ENCODE measurements around the gene ACACA. TPM values are rescaled to one million over a fixed set of nuclear protein-coding genes. Genes with fewer than 3 reads are reported as not detected.
A peak's percentile ranks its signal among the peaks of the same experiment; 100 is the strongest.

Gene ACACA
- total and polyA plus RNA-seq, 2 donors (not counting 3 experiments of a cell fraction or from before 2014, with no cell fraction given), result 55.3 to 124 TPM

- CTCF ChIA-PET, result interaction anchor here (0.7 to 2.1 kb wide), 4 partner anchors 8 to 77 kb away, joined by 3 to 8 read pairs (median 5); no protein-coding TSS in a partner anchor
Observed at GRCh38 chr17:37450112-37450511, 43.5 kb upstream of the ACACA start.

More at GRCh38 chr17:37450112-37450511, 43.5 kb upstream of the ACACA start:
- DNase-seq (ENCODE audit: low read depth, low spot score), result peak; percentile 17
- BruUV-seq (replicated peaks), result no TSS peak
- Histone ChIP-seq H3K4me2 (ENCODE audit: insufficient read depth, low read length) (no peak overlapping the region), H3K27me3 (ENCODE audit: control insufficient read depth in 2 of 2, insufficient read depth in 2 of 2, low read length in 2 of 2) (no peaks in the 10 kb centered on the region), H3K79me2 (ENCODE audit: control insufficient read depth, insufficient read depth, low read length) (no peaks in the 10 kb centered on the region), H3K4me1 (ENCODE audit: control insufficient read depth, extremely low read depth, insufficient read depth, low read length) (peaks cover 7% of the 10 kb centered on the region), H2AFZ (ENCODE audit: low read depth, low read length) (no peak overlapping the region), H3K9ac (replicated peaks; ENCODE audit: extremely low read depth, insufficient read depth, low read length) (no peak overlapping the region), H3K4me3 (replicated peaks in 1 of 3; ENCODE audit: insufficient read depth in 1 of 3, low read depth in 1 of 3, low read length in 3 of 3) (no peak overlapping the region), H4K20me1 (replicated peaks; ENCODE audit: control insufficient read depth, extremely low read depth, insufficient read depth, low read length) (no peaks in the 10 kb centered on the region), H3K9me3 (replicated peaks; ENCODE audit: control insufficient read depth, insufficient read depth, low read length) (no peaks in the 10 kb centered on the region), H3K9me1 (replicated peaks; ENCODE audit: control insufficient read depth, extremely low read depth, insufficient read depth, low read length) (no peaks in the 10 kb centered on the region), H3K27ac (ENCODE audit: insufficient read depth, low read depth, low read length) (no peak overlapping the region), H3K36me3 (ENCODE audit: control insufficient read depth in 2 of 2, extremely low read depth in 1 of 2, insufficient read depth in 2 of 2, low read length in 2 of 2) (peaks cover 3 to 5% of the 10 kb centered on the region in 2 experiments)
- FAIRE-seq, result no peak
- dilution Hi-C loops (cut with MboI; ENCODE audit: extremely low pct_ligation_motif_present, low sequenced_read_pairs), result no loop called here
- POLR2A ChIA-PET, result no interaction called here
- no peak for TF ChIP-seq MYC (IDR thresholded peaks at IDR 0.05; ENCODE audit: low read depth, low read length)
- TF ChIP-seq POLR2A (IDR thresholded peaks at IDR 0.05; ENCODE audit: low read depth, low read length), result no peak
- TF ChIP-seq, protein P1, sequence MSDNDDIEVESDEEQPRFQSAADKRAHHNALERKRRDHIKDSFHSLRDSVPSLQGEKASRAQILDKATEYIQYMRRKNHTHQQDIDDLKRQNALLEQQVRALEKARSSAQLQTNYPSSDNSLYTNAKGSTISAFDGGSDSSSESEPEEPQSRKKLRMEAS (IDR thresholded peaks at IDR 0.05; ENCODE audit: insufficient read depth, insufficient read length), result no peak
- no peak for TF ChIP-seq EZH2 (IDR thresholded peaks at IDR 0.05; ENCODE audit: borderline replicate concordance, low read depth, low read length, severe bottlenecking)
- no peak for TF ChIP-seq FOS (IDR thresholded peaks at IDR 0.05; ENCODE audit: borderline replicate concordance, insufficient read depth, low read length)
- TF ChIP-seq JUN (IDR thresholded peaks at IDR 0.05; ENCODE audit: borderline replicate concordance, insufficient read depth, insufficient read length, low read depth), result no peak
- TF ChIP-seq, protein P2, sequence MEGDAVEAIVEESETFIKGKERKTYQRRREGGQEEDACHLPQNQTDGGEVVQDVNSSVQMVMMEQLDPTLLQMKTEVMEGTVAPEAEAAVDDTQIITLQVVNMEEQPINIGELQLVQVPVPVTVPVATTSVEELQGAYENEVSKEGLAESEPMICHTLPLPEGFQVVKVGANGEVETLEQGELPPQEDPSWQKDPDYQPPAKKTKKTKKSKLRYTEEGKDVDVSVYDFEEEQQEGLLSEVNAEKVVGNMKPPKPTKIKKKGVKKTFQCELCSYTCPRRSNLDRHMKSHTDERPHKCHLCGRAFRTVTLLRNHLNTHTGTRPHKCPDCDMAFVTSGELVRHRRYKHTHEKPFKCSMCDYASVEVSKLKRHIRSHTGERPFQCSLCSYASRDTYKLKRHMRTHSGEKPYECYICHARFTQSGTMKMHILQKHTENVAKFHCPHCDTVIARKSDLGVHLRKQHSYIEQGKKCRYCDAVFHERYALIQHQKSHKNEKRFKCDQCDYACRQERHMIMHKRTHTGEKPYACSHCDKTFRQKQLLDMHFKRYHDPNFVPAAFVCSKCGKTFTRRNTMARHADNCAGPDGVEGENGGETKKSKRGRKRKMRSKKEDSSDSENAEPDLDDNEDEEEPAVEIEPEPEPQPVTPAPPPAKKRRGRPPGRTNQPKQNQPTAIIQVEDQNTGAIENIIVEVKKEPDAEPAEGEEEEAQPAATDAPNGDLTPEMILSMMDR (IDR thresholded peaks at IDR 0.05; ENCODE audit: extremely low read depth in 1 of 2, insufficient read depth in 1 of 2, low read depth in 1 of 2, low read length in 2 of 2), result no peak
- TF ChIP-seq POLR2AphosphoS5 (IDR thresholded peaks at IDR 0.05; ENCODE audit: insufficient read depth, low read depth, low read length), result no peak
- TF ChIP-seq GATA2 (IDR thresholded peaks at IDR 0.05; ENCODE audit: insufficient read depth, insufficient read length, low read depth, low read length), result no peak
- intact Hi-C loops (cut with micrococcal nuclease), result no loop called here

Measured in endothelial cell of umbilical vein (primary cell).